HG03354 (cell line): ENCODE data around the gene OR2S2.
"Not testable (repeated sequence)": the region's sequence is repeated elsewhere in the genome, so short reads cannot be mapped to it uniquely, and the experiment has no call there.

Experiments
- ATAC-seq: cut with Tn5 transposase; IDR thresholded peaks from one replicate; pipeline ENCODE4 v1.9.1; 2021; ENCODE audit warnings: mild to moderate bottlenecking; ENCODE audit not compliant: unreplicated experiment, poor library complexity, severe bottlenecking

Gene OR2S2

DNA sequence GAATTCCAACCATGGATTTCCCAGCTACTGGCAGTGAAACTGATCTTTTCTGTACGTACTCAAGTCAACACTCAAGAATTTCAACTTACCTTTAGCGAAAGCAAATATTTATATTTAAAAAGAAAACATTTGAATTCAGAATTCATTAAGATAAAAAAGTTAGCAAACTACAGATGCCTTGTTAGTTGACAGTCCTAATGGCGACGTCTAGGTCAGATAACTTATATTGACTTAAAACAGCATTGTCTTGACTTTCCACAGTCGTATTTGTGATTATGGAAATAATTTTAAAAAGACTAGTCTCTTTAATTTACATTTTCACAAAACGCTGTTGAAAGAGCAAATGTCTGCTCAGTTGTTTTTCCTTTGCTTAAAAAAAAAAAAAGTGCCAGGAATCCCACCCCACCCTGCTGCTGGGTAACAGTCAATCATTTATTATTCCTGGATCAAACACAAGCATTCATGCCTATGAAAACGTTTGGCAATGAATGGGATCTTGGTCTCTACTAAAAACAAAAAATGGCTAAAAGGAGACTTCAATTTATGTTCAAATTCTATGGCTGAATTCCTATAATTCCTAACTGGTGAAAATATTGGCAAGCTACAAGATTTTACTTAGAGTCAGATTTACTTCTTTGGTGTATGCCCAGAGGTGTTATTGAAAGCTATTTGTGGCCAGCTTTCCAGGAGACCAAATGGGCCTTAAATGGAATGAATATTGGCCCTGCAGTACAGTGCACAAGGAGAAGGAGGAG lies 22.0 kb downstream of the OR2S2 start:
- no peak for ATAC-seq

DNA sequence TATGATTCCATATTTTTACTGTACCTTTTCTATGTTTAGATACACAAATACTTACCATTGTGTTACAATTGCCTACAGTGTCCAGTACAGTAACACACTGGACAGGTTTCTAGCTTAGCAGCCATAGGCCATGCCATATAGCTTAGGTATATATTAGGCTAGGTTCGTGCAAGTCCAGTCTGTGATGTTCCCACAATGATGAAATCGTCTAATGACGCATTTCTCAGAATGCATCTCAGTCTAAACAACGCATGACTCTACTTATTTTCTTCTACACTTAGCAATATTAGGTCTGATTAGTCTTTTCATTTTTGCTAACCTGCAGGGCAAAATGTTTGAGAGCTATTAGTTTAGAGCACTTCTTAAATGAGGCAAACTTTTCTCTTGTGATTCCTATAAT lies 22.7 kb downstream of the OR2S2 start:
- no peak for ATAC-seq

DNA sequence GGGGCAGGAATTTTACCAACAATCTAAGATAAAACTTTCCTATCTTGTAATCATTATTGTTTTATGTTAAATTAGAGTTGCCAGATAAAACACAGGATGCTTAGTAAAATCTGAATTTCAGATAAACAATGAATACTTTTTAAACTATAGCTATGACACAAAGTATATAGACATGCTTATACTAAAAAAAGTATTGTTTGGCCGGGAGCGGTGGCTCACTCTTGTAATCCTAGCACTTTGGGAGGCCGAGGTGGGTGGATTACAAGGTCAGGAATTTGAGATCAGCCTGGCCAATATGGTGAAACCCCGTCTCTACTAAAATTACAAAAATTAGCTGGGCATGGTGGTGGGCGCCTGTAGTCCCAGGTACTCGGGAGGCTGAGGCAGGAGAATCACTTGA lies 23.9 kb downstream of the OR2S2 start:
- ATAC-seq, result not testable (repeated sequence)

DNA sequence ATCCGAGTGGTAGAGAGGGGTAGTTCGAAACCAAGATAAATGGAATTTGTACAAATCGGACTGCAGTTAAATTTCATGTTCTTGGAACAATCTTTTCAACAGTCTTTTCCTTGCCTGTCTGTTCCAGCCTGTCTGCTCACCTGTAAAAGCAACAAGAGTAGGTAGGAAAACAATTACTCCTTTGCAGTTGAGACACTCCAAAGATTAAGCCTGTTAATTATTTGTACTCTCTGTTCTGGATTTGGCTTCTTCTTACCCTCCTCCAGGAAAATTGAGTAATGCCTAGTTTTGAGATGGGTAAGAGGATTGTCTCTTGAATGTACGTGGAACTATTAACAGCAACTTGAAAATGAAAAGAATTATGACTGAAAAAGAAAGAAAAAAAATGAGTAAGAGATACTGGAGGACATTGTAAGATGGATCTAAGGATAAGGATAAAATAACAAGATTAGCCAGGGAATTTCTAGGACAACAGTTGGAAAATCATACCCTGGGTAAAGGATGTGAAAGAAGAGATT lies 24.3 kb downstream of the OR2S2 start:
- ATAC-seq, result no peak

DNA sequence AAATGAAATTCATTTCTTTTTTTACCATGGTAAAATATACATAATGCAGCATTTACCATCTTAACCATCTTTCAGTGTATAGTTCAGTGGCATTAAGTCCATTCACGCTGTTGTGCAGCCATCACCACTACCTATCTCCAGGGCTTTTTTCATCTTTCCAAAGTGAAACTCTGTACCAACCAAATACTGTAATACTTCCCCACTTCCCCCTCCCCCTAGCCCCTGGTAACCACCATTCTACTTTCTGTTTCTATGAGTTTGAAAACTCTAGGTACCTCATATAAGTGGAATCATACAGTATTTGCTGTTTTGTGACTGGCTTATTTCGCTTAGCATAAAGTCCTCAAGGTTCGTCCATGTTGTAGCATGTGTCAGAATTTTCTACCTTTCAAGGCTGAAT lies 25.2 kb downstream of the OR2S2 start:
- no peak for ATAC-seq

DNA sequence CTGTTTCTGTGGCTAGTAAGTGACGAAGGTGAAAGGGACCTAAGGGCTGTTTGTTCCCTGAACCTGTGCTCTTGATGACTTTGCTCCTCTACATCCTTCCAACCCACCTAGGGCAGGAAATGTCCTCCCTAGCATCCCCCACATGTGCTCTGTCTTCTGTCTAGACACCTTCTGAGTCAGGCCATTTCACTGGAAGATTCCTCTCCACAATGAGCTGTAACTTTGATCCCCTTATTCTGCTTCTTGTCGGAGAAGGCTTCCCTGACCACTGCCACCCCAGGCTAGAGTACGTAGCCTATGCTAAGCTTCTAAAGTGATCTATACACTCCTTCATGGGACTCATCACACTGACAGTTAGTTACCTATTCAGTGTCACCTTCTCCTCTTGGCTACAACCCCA lies 27.0 kb downstream of the OR2S2 start:
- no peak for ATAC-seq

DNA sequence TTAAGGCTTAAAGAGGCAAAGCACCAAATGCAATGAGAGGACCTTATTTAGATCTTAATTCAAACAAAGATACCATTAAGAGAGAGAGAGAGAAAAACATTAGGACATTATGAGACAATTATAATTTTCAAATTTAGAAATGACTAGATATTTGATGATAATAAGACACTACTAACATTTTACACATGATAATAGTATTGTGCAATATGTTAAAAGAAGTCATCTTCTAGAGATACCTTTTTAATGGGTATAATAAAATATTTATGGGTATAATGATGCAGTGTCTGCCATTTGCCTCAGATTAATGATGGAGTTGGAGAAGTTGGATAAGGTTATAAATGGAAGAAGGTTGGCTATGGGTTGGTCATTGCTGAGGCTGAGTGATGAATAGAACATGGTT lies 27.4 kb downstream of the OR2S2 start:
- no peak for ATAC-seq

DNA sequence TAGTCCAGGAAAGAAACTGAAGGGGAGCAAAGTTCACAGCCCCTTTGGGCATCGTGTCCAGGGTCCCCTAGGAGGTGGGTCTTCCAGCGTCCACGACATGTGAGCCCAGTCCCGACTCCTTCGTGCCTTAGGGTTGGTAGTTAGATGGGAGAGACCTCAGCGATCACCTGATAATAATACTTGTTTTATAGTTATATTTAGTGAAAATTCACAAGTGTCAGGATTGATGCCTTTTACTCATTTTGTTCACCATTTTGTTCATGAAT lies 28.6 kb downstream of the OR2S2 start:
- no peak for ATAC-seq

DNA sequence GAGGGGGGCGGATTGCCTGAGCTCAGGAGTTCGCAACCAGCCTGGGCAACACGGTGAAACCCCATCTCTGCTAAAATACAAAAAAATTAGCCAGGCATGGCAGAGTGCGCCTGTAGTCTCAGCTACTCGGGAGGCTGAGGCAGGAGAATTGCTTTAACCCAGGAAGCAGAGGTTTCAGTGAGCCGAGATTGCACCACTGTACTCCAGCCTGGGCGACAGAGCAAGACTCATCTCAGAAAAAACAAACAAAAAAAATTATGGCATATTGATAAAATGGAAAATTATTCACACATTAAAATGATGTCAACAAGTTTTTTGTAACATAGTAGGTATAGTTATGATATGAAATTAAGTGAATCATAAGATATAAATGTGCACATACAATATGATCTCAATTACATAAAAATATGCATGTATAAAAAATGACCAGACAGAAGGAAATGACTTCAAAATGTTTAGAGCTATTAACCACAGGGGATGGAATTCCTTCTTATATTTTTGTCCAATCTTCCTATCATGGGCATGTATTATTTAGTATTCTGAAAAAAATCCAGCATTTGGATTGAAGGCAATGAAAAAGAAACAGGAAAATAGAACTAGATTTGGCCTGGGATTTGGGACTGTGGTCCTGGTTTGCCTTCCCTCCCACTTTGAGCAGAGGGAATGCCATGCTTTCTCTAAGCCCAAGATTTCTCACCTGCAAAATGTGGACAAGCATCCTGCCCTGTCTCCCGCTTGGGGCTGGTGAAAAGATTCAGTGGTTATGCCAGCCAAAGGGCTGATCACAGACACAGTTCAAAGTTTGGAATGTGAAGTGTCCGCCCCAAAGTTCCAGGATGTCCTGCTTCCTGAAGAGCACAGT lies 29.1 kb downstream of the OR2S2 start:
- no peak for ATAC-seq

DNA sequence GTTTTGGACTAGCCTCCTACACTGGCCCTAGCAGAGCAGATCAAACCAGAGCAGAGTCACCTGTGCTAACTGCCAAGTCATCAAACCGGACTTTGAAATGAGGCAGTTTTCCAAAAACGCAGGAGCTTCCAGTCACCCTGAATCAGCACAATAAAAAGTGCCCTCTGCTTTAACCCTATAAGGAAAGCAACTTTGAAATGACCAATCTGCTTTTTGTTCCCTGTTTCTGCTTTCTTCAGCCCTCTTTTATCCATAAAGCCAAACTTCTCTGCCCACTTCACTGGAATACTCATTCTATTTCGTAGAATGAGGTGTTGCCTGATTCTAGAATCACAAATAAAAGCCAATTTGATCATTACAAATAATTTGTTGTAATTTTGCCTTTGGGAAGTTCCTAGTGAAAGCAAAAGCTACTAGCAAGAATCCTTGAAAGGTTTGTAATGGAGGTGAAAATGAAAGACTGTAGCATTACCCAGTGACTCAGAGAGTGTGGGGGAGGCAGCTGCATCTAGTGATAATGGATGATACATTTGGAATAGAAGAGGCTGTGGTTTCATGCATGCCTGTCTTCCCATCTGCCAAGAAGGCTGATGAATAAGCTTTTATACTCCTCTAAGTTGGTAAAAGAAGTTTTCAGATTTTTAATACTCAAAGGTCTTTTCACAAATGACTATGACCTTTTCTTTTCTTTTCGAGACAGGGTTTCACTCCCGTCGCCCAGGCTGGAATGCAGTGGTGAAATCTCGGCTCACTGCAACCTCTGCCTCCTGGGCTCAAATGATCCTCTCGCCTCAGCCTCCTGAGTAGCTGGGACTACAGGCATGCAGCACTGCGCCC lies 33.8 kb downstream of the OR2S2 start:
- ATAC-seq, result no peak

DNA sequence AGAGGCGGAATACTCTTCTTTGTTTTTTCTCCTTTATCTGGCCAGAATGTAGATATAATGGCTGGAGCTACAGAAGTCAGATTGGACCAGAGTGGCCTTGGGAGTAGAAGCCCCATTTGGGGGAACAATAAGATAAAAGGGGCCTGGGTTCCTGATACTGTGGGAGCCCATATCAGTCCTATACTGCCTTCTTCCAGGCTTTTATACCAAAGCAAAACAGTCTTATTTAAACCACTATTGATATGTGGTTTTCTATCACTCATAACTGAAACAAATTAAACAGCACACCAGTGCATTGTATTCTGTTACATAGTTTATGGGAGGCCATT lies 34.4 kb downstream of the OR2S2 start:
- no peak for ATAC-seq

DNA sequence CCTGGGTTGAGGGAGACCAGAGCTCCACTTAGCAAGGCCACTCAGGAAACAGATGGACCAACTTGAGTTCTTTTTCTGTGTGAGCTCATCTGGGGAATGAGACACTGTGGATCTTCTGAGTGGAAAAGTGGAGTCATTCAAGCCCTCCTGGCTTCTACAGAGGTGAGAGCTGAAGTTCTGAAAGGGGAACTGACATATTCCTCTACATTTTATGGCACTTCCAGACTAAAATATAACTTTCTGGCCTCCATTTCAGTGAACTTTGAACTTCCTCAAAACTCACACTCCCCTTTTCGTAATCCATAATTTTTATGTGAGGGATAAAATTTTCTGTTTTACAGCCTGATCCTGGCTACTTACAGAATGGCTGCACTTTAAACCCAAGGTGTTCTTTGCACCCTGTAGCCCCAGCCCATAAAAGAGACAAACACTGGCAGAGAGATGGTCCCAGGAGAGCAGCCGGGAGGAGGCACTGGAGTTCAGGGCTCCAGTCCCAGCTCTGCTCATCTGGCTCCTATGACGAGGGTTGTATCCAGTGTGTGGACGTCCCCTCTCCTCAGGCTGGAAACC lies 37.8 kb downstream of the OR2S2 start:
- ATAC-seq, result no peak

DNA sequence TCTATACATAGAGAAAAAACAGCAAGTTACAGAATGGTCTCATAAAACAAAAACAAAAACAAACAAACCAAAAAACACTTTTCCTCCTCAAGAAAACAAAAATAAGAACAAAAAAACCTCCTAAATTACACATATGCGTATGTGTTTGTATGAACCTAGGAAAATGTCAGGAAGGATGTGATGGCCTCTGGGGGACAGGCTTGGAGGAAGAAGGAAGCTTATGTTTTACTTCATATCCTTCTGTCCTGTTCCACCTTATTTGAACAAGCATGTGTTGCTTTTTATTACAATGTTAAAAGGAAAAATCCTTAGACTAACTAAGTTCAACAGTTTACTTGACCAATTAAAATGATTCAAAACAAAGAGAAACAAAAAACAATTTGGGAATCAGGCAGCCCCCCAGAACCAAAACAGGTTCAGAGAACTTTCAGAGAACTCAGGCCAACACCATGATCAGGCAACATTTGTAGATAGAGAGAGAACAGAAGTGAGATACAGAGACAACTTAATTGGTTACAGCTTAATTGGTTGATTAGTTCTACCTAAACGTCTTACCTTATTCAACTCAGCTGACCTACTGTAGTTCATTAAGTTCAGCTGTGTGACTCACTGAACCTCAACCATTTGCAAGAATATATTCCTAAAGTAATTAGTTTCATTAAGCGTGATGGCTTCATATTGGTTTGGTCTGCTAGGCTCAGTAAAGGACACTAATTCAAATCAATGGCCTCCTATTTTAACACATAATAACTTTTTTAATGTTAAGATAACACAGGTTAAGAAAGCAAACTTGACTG lies 38.5 kb downstream of the OR2S2 start:
- no peak for ATAC-seq

DNA sequence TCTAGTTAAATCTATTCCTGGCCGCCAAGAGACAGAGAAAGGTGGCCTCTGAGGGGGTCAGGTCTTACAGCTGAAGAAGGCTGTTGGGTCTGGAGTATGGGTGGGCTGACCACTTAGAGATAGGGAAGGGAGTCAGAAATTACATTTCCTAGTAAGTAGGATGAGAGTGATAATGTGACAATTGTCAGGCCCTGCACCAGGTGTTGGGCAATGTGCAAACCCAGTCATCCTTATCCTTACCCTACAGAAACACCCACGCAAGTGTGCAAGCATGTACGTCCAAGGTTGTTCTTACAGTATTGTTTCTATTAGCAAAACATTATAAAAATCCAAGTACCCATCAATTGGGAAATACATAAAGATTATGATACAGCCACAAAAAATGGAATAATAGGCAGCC lies 39.2 kb downstream of the OR2S2 start:
- no peak for ATAC-seq

DNA sequence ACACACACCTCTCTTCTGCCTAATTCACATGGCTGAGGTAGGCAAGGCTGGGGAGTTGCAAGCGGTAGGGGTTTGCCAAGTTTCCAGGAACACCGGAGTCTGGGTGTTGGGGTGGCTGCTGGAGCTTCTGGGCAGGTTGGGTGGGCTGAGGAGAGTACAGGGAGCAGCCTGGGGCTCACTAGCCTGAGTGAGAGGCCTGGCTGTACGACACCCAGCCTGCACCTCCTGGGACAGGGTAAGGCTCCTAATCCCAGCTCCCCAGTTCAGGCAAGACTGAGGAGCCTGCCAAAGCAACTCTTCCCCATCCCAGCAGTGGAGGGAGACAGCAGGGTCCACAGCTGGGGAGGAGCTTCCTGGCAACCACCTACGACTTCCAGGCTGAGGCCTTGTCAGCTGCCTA lies 40.7 kb downstream of the OR2S2 start:
- no peak for ATAC-seq

DNA sequence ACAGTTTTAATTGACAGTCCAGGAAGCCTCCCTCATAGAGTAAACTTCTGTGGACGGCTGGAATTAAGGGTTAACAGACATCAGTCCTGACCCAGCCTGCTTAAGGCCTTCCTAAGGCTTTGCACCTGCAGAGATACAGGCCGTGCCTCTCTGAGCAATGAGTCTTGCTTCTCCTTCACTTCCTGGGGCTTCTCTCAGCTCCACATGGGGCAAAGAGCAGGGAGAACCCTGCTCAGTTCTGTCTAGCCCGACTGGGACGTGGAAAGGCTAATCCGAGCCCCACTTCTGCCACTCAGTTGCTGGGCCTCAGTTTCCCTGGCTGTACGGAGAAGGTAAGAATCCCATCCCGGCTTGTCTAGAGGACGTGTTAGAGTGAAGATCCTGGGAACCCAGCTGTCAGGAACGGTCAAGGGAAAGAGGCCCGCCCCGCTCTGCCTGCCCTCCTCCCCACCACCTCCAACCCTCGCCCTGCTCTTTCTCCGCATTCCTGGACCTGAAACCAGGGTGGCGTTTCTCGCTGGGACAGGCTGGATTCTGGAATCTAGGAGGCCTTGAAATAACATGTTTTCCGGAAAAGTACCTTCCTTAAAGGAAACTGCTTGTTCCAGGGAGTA lies 42.2 kb downstream of the OR2S2 start:
- ATAC-seq, result no peak

DNA sequence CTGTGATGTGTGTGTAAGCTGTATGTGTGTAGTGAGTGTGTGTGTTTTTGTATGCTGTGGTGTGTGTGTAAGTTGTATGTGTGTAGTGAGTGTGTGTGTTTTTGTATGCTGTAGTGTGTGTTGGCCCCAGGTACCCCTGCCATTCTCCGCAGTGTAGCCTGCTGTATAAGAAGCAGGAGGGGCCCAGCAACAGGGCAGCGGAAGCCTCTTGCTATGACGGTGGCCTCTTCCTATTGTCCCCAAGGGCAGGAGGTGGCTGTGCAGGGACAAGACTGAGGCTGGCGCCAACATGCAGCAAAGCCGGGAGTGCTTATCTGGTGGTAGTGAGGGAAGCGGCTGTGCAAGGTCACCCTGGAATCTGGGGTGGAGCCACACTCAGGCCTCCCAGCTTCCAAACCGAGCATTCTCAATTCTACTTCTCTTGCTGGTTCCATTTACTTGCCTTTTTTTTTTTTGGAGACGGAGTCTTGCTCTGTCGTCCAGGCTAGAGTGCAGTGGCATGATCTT lies 43.6 kb downstream of the OR2S2 start:
- ATAC-seq, result no peak

DNA sequence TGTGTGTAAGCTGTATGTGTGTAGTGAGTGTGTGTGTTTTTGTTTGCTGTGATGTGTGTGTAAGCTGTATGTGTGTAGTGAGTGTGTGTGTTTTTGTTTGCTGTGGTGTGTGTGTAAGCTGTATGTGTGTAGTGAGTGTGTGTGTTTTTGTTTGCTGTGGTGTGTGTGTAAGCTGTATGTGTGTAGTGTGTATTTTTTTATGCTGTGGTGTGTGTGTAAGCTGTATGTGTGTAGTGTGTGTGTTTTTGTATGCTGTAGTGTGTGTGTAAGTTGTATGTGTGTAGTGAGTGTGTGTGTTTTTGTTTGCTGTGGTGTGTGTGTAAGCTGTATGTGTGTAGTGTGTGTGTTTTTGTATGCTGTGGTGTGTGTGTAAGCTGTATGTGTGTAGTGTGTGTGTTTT lies 44.5 kb downstream of the OR2S2 start:
- ATAC-seq, result not testable (repeated sequence)
